Endothelial cell of umbilical vein (primary cell): ENCODE results near the gene KRT71. TPM values are rescaled to one million over a fixed set of nuclear protein-coding genes. Genes with fewer than 3 reads are reported as not detected.

ENCODE experiments used
- BruUV-seq: library from RNA; stranded (reverse); fragments of 400-500 nt; replicated peaks from 2 replicates; lab custom pipeline; 2021; lab: Mats Ljungman, UMichigan
- CTCF ChIA-PET: fragments of 300-600, 350-600 bp; sonication (Branson Sonifier 250); formaldehyde crosslinking; loops from one replicate; lab custom pipeline; 2021; ENCODE audit warnings: antibody characterized with exemption, inconsistent platforms; lab: Charles Lee
- POLR2A ChIA-PET: fragments of 300-600, 350-600 bp; sonication (Branson Sonifier 250); formaldehyde crosslinking; loops from one replicate; lab custom pipeline; 2021; ENCODE audit warnings: antibody characterized with exemption, inconsistent platforms; lab: Charles Lee
- DNase-seq: peaks from one replicate; pipeline ENCODE4 v3.0.0-alpha.2; 2011; ENCODE audit warnings: low read depth, low spot score
- FAIRE-seq: peaks from 2 replicates; lab custom pipeline; 2011; peaks lifted over from hg19 to GRCh38; lab: Jason Lieb, UNC
- H2AFZ ChIP-seq: 2 replicates; pipeline ENCODE4 v1.6.0; 2012; ENCODE audit warnings: low read depth, low read length, control low read depth, inconsistent platforms
- H3K27ac ChIP-seq: 2 replicates; pipeline ENCODE4 v1.5.1; 2011; ENCODE audit warnings: low read depth, mild to moderate bottlenecking, control low read depth, low read length, moderate library complexity; ENCODE audit not compliant: insufficient read depth
- H3K27me3 ChIP-seq, 2 experiments: 2 replicates each; pipeline versions ENCODE4 v1.6.0 to v1.6.1; 2011; ENCODE audit warnings: low read length in 2 of 2, mixed read lengths in 1 of 2; ENCODE audit not compliant: control insufficient read depth in 2 of 2, insufficient read depth in 2 of 2
- H3K36me3 ChIP-seq, 2 experiments: 2 replicates in 1 of 2; 3 replicates in 1 of 2; pipeline ENCODE4 v1.5.1; 2011; ENCODE audit warnings: low read length in 2 of 2, mild to moderate bottlenecking in 1 of 2, moderate library complexity in 1 of 2; ENCODE audit not compliant: control insufficient read depth in 2 of 2, insufficient read depth in 2 of 2; ENCODE audit errors: extremely low read depth in 1 of 2
- H3K4me1 ChIP-seq: 3 replicates; pipeline ENCODE4 v1.5.1; 2011; ENCODE audit warnings: mild to moderate bottlenecking, low read length; ENCODE audit not compliant: control insufficient read depth, insufficient read depth; ENCODE audit errors: extremely low read depth
- H3K4me2 ChIP-seq: 2 replicates; pipeline ENCODE4 v1.6.1; 2011; ENCODE audit warnings: low read length, control low read depth, mixed read lengths; ENCODE audit not compliant: insufficient read depth
- H3K4me3 ChIP-seq, 3 experiments: fragments of 200-600 bp in 1 of 3; sonication (generic), shearing (Covaris generic) in 1 of 3; replicated peaks in 1 of 3; 2 replicates each; pipeline ENCODE4 v1.5.1; 2011 to 2016; ENCODE audit warnings: control low read depth in 3 of 3, low read length in 3 of 3, mild to moderate bottlenecking in 2 of 3, inconsistent platforms in 1 of 3, low read depth in 1 of 3, moderate library complexity in 1 of 3; ENCODE audit not compliant: insufficient read depth in 1 of 3
- H3K79me2 ChIP-seq: 2 replicates; pipeline ENCODE4 v1.6.0; 2012; ENCODE audit warnings: low read length, inconsistent platforms; ENCODE audit not compliant: control insufficient read depth, insufficient read depth
- H3K9ac ChIP-seq: replicated peaks from 2 replicates; pipeline ENCODE3; 2011; ENCODE audit warnings: low read length, control low read depth; ENCODE audit not compliant: insufficient read depth; ENCODE audit errors: extremely low read depth
- H3K9me1 ChIP-seq: replicated peaks from 3 replicates; pipeline ENCODE4 v1.6.0; 2011; ENCODE audit warnings: mild to moderate bottlenecking, low read length; ENCODE audit not compliant: control insufficient read depth, insufficient read depth; ENCODE audit errors: extremely low read depth
- H3K9me3 ChIP-seq: replicated peaks from 2 replicates; pipeline ENCODE4 v1.5.1; 2012; ENCODE audit warnings: low read length, inconsistent platforms; ENCODE audit not compliant: control insufficient read depth, insufficient read depth
- H4K20me1 ChIP-seq: replicated peaks from 2 replicates; pipeline ENCODE3; 2011; ENCODE audit warnings: mild to moderate bottlenecking, low read length; ENCODE audit not compliant: control insufficient read depth, insufficient read depth; ENCODE audit errors: extremely low read depth
- CTCF ChIP-seq, 2 donors: IDR thresholded peaks; 1 replicate in 1 of 2; 2 replicates in 1 of 2; pipeline ENCODE4 v1.5.1; 2011; ENCODE audit warnings: low read length in 2 of 2, mild to moderate bottlenecking in 2 of 2, moderate library complexity in 2 of 2, control low read depth in 1 of 2, inconsistent platforms in 1 of 2, low read depth in 1 of 2; ENCODE audit not compliant: insufficient read depth in 1 of 2; ENCODE audit errors: extremely low read depth in 1 of 2
- EZH2 ChIP-seq: IDR thresholded peaks from 2 replicates; pipeline ENCODE4 v1.6.1; 2012; ENCODE audit warnings: borderline replicate concordance, low read depth, mild to moderate bottlenecking, moderate library complexity, low read length, inconsistent platforms; ENCODE audit not compliant: severe bottlenecking
- FOS ChIP-seq: IDR thresholded peaks from 2 replicates; pipeline ENCODE4 v1.6.1; 2011; ENCODE audit warnings: mild to moderate bottlenecking, low read length, moderate library complexity, borderline replicate concordance; ENCODE audit not compliant: insufficient read depth
- GATA2 ChIP-seq: IDR thresholded peaks from 2 replicates; pipeline ENCODE4 v1.7.0; 2011; ENCODE audit warnings: low read depth, mild to moderate bottlenecking, moderate library complexity, mixed read lengths, low read length; ENCODE audit not compliant: insufficient read length, insufficient read depth
- JUN ChIP-seq: IDR thresholded peaks from 2 replicates; pipeline ENCODE4 v1.6.1; 2011; ENCODE audit warnings: borderline replicate concordance, low read depth; ENCODE audit not compliant: insufficient read length, insufficient read depth
- MYC ChIP-seq: IDR thresholded peaks from one replicate; pipeline ENCODE4 v1.6.1; 2011; ENCODE audit warnings: mild to moderate bottlenecking, low read depth, low read length
- POLR2A ChIP-seq: IDR thresholded peaks from 2 replicates; pipeline ENCODE4 v1.6.1; 2012; ENCODE audit warnings: low read depth, mild to moderate bottlenecking, control low read depth, low read length
- POLR2AphosphoS5 ChIP-seq: IDR thresholded peaks from 2 replicates; pipeline ENCODE4 v1.6.1; 2012; ENCODE audit warnings: low read depth, mild to moderate bottlenecking, control low read depth, low read length, moderate library complexity; ENCODE audit not compliant: insufficient read depth
- dilution Hi-C: fragments of 300-500 bp; cut with MboI; formaldehyde crosslinking; loops from one replicate; pipeline ENCODE4 v1.15.0; 2019; ENCODE audit warnings: low sequenced_read_pairs; ENCODE audit not compliant: extremely low pct_ligation_motif_present
- intact Hi-C: fragments of 100-400 bp; cut with micrococcal nuclease; formaldehyde crosslinking; loops from one replicate; pipeline ENCODE4 v1.10.0; 2022
- polyA plus RNA-seq, 4 experiments: library from polyadenylated mRNA; depleted of rRNA in 3 of 4; stranded (reverse) in 3 of 4; unstranded in 1 of 4; fragments of >200 nt; gene quantifications; 2 replicates each; pipeline versions ENCODE4 v1.2.1 to v1.2.3, GENCODE V29; 2011 to 2012; ENCODE audit warnings: missing spikeins in 1 of 4
- total RNA-seq: library from RNA; stranded (reverse); gene quantifications from 2 replicates; pipeline ENCODE4 v1.2.3, GENCODE V29; 2021
- TF ChIP-seq, protein P1 (sequence below): IDR thresholded peaks from 2 replicates; pipeline ENCODE4 v1.6.1; 2011; ENCODE audit not compliant: insufficient read depth, insufficient read length

Gene KRT71
- total and polyA plus RNA-seq, 2 donors (not counting 3 experiments of a cell fraction or from before 2014, with no cell fraction given), result not detected

DNA sequence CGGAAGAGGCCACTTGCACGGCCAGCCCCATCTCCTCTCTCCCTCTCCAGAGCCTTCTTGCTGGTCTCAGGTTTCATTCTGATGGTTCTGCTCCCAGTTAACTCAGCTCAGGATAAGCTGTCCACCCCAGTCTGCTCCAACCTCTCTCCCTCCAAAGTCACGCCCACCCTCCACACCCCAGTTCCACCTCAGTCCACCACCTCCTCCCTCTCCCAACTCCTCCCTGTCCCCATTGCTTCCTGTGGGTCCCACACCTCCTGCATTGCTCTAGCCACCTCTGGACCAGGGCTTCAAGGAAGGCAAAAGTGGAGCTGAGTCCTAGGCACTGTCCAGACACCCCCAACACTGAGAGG is 13.1 kb downstream of the KRT71 start:
- Histone ChIP-seq H3K4me1 (no peaks in the 10 kb centered on the region), H3K27ac (no peak overlapping the region), H3K9me1 (no peaks in the 10 kb centered on the region), H3K36me3 (no peaks in the 10 kb centered on the region), H3K27me3 (no peaks in the 10 kb centered on the region), H3K79me2 (no peaks in the 10 kb centered on the region), H3K9ac (no peak overlapping the region), H3K4me3 (no peak overlapping the region), H3K4me2 (no peak overlapping the region), H3K9me3 (no peaks in the 10 kb centered on the region), H4K20me1 (no peaks in the 10 kb centered on the region), H2AFZ (no peak overlapping the region)
- TF ChIP-seq JUN (no peak), POLR2AphosphoS5 (no peak), EZH2 (no peak), CTCF (IDR thresholded peaks at IDR 0.05; ENCODE audit: extremely low read depth in 1 of 2, insufficient read depth in 1 of 2, low read depth in 1 of 2, low read length in 2 of 2) (no peak), FOS (no peak), GATA2 (no peak), MYC (no peak), POLR2A (no peak)
- TF ChIP-seq, protein P1, sequence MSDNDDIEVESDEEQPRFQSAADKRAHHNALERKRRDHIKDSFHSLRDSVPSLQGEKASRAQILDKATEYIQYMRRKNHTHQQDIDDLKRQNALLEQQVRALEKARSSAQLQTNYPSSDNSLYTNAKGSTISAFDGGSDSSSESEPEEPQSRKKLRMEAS, result no peak
- ChIA-PET POLR2A (no interaction called here), CTCF (no interaction called here)
- intact Hi-C loops, result no loop called here
- DNase-seq (no peak), FAIRE-seq (no peak)
- no TSS peak for BruUV-seq
- dilution Hi-C loops, result no loop called here
